NCI-H1694 (cell line): ENCODE data around the gene TSPAN4.

ENCODE experiments used
- DNase-seq: peaks from one replicate; lab custom pipeline; 2025; lab: John Stamatoyannopoulos, UW

The TSPAN4 gene

GRCh38 chr11:836700-837099 is 6.0 kb upstream of the TSPAN4 start:
- DNase-seq: no peak

GRCh38 chr11:837189-837989 is 5.3 kb upstream of the TSPAN4 start:
- DNase-seq: no peak

- no peak for DNase-seq
Measured at GRCh38 chr11:837990-838307, 4.7 kb upstream of the TSPAN4 start.

GRCh38 chr11:838441-839279 is 4.0 kb upstream of the TSPAN4 start:
- no peak for DNase-seq

GRCh38 chr11:839280-839623 is 3.4 kb upstream of the TSPAN4 start:
- DNase-seq: no peak

- DNase-seq: no peak
Measured at GRCh38 chr11:839875-840617, 2.6 kb upstream of the TSPAN4 start.

- no peak for DNase-seq
Measured at GRCh38 chr11:841981-842369, 677 bp upstream of the TSPAN4 start.

- DNase-seq: no peak
Measured at GRCh38 chr11:843086-843734, 558 bp downstream of the TSPAN4 start.

GRCh38 chr11:843818-844692 is 1.4 kb downstream of the TSPAN4 start:
- DNase-seq: no peak

GRCh38 chr11:844693-845644 is 2.3 kb downstream of the TSPAN4 start:
- DNase-seq: peak; percentile 41

- DNase-seq: no peak
Measured at GRCh38 chr11:845872-846495, 3.3 kb downstream of the TSPAN4 start.

GRCh38 chr11:846496-847098 is 3.9 kb downstream of the TSPAN4 start:
- no peak for DNase-seq

- DNase-seq: no peak
Measured at GRCh38 chr11:847876-848275, 5.2 kb downstream of the TSPAN4 start.

GRCh38 chr11:848380-848931 is 5.8 kb downstream of the TSPAN4 start:
- no peak for DNase-seq

- DNase-seq: no peak
Measured at GRCh38 chr11:849104-849824, 6.6 kb downstream of the TSPAN4 start.

- no peak for DNase-seq
Measured at GRCh38 chr11:849951-850774, 7.5 kb downstream of the TSPAN4 start.
